Umbilical cord (tissue), 2 donors: Measurements from ENCODE around the gene KPNA3. TPM values are rescaled to one million over a fixed set of nuclear protein-coding genes. Genes with fewer than 3 reads are reported as not detected.
"Not testable (repeated sequence)": the region's sequence is repeated elsewhere in the genome, so short reads cannot be mapped to it uniquely, and the experiment has no call there.

Experiments
- DNase-seq: peaks from one replicate; pipeline ENCODE4 v3.0.0-alpha.2; 2015; ENCODE audit warnings: low spot score
- total RNA-seq: library from RNA; depleted of rRNA; stranded (reverse); fragments of >200 nt; gene quantifications from one replicate; pipeline ENCODE4 v1.2.3, GENCODE V29; 2014; ENCODE audit warnings: low replicate concordance; ENCODE audit not compliant: insufficient read depth

The KPNA3 gene
- total RNA-seq, 1 donor from 2014 or later: 44.3 TPM

GRCh38 chr13:49749848-49750247 lies 42.6 kb downstream of the KPNA3 start:
- no peak for DNase-seq

DNA sequence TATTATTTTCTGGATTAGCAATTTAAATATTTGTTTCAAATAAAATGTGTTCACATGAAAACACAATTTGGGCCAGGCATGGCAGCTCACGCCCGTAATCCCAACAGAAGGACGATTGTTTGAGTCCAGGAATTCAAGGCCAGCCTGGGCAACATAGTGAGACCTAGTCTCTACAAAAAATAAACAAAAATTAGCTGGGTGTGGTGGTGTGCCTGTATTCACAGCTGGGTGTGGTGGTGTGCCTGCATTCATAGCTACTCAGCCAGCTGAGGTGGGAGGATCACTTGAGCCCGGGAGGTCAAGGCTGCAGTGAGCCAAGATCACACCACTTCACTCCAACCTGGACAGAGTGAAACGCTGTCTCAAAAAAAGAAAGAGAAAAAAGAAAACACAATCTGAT lies 46.4 kb downstream of the KPNA3 start:
- no peak for DNase-seq

- DNase-seq: no peak
These were observed 51.6 kb downstream of the KPNA3 start for GRCh38 chr13:49740870-49741269.

- DNase-seq: no peak
These were observed 52.8 kb downstream of the KPNA3 start for GRCh38 chr13:49739498-49740187.

DNA sequence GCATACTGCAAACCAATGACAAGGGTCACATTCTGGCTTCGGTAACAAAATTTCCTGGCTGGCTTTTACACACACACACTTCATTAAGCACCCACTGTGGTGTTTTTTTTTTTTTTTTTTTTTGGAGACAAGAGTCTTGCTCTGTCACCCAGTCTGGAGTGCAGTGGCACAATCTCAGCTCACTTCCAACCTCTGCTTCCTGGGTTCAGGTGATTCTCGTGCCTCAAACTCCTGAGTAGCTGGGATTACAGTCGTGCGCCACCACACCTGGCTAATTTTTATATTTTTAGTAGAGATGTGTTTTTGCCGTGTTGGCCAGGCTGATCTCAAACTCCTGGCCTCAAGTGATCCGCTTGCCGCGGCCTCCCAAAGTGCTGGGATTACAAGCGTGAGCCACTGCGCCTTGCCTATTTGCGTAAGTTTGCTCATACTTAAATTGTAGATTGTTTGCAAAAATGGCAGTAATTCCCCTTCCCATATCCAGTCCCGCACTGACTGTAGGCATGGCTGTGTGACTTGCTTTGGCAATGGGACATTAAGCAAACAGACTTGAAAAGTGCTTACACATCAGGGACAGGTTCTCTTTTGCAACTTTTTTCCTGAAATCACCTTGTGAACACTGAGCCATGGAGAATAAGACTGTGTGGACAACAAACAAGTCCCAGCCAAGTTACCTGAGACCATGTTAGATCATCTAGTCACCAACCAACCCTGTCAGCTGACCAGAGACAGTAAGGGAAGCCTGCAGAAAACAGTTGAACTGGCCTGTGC lies 59.1 kb downstream of the KPNA3 start:
- no peak for DNase-seq

DNA sequence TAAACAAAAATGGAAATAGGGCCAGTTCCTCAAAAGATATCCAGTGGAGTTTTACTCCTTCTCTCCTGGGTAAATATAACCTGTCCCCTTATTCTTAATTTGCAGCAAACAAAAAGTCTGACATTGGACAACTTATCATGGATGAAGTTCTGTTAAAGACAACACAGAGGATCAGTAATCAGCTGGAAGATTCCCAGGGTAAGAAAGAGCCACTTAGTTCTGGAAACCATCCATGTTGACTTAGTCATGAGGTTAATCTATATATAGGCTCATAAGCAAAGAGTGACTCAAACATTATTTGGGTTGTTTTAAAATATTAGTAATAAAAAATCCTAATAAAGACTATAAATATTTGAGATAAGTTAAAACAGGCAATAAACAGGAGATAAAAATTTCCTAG lies 60.7 kb downstream of the KPNA3 start:
- DNase-seq: peak; percentile 55

- DNase-seq: no peak
These were observed 75.9 kb downstream of the KPNA3 start for GRCh38 chr13:49716615-49717014.

GRCh38 chr13:49714757-49715156 lies 77.7 kb downstream of the KPNA3 start:
- no peak for DNase-seq

- DNase-seq: no peak
These were observed 81.1 kb downstream of the KPNA3 start for GRCh38 chr13:49711218-49711863.

DNA sequence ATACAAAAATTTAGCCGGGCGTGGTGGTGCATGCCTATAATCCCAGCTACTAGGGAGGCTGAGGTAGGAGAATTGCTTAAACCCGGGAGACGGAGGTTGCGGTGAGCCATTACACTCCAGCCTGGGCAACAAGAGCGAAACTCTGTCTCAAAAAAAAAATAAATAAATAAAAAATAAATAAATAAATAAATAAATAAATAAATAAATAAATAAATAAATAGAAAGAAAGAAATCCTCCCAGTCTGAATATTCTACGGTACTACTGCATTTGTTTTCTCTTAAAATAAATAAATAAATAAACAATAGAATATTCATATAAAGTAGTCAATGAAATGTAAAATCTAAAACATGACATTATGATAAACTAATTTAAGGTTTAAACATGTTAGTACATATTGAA lies 88.2 kb downstream of the KPNA3 start:
- not testable (repeated sequence) for DNase-seq

DNA sequence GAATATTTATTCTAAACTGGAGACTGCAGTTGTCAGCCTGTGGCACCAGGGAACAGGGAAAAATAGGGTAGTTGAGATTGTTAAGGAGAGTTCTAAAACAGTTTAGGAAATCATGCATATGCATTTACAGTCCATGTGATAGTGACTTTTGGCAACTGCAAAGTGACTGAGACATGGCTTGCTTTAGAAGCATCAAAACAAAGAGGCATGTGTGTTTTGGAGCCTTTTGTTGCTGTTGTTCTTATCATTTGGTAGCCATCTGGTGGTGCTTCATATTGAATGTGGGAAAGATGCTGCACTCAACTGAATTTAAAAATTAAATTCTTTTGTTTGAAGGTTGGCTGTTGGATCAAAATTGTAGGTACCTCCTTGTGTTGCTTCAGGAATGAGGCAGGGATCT lies 91.0 kb downstream of the KPNA3 start:
- no peak for DNase-seq

- no peak for DNase-seq
These were observed 95.0 kb downstream of the KPNA3 start for GRCh38 chr13:49697468-49697867.

- no peak for DNase-seq
These were observed 98.0 kb downstream of the KPNA3 start for GRCh38 chr13:49694446-49694845.

DNA sequence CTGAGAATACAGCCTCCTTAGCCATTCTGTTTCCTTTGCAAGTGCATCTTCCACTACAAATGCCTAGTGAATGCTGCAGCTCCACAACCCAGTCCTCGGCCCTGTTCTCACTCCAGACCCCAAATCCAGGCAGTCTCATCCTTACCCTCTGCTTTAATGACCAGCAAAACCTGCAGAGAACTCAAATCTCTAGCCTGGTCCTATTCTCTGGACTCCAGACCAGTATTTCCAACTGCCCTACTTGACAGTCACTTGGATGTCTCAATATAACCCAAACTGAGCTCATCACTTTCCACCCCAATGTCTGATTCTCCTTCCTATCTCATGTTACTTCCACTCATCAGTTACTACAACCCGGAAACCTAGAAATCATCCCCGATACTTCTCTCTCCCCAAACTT lies 98.6 kb downstream of the KPNA3 start:
- DNase-seq: no peak

DNA sequence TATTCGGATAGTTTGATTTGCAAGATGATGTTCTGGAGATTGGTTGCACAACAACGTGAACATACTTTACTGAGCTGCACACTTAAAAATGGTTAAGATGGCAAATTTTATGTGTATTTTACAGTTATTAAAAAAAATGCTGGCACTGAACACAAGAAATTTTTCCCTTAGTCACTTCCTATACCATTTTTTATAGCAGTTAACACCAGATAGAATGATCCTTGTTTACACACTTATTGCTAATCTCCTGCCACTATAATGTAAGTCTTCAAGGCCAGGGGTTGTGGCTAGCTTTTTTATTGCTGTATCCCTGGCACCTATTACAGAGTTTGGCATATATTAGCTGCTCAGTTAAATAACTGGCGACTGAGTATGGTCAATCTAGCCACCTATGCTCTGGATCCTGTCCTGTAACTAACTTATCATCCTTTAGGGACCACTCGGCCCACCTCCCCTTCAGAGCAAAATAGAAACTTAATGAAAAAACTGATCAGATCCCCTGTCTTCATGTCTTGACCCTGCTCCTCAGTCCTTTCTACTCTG lies 99.2 kb downstream of the KPNA3 start:
- no peak for DNase-seq

DNA sequence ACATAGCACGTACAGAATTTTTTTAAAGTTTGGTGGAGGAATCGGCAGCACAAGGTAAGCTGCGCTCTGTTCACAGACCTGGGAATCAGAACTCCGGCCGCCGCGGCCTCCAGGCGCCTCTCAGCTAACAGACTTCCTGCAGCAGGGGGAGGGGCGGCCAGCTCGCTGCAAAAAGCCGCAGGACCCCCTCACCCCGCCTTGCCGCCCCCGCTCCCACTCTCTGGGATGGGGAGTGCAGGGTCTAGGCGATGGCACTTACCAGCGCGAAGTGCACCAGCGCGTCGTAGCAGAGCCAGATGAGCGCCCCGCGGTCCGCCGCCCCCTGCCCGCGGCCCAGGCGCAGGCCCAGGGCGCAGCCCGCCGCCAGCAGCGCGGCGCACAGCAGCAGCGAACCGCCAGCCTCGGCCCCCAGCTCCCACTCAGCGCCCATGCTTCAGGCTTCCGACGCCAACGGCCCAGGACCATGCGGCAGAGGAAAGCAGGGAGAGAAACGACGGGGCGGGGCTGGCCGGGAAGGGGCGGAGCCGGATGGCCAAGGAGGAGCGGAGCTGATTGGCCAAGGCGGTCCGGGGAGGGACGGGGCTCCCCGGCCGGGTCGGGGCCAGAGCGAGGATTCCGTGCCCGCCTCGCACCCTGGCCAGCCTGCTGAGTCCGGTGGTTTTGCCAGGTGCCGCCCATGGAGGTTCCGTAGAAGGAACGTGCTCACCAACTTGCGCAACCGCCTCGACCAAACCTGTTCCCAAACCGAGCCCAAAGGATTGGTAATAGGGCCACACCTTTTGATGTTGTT lies 101.3 kb downstream of the KPNA3 start, which contains the start of gene EBPL:
TSS of gene EBPL (minus strand) at position 492 of the 790 bp plus-strand sequence. CDS start at position 430, 62 bp downstream.
- DNase-seq: peak; percentile 95

DNA sequence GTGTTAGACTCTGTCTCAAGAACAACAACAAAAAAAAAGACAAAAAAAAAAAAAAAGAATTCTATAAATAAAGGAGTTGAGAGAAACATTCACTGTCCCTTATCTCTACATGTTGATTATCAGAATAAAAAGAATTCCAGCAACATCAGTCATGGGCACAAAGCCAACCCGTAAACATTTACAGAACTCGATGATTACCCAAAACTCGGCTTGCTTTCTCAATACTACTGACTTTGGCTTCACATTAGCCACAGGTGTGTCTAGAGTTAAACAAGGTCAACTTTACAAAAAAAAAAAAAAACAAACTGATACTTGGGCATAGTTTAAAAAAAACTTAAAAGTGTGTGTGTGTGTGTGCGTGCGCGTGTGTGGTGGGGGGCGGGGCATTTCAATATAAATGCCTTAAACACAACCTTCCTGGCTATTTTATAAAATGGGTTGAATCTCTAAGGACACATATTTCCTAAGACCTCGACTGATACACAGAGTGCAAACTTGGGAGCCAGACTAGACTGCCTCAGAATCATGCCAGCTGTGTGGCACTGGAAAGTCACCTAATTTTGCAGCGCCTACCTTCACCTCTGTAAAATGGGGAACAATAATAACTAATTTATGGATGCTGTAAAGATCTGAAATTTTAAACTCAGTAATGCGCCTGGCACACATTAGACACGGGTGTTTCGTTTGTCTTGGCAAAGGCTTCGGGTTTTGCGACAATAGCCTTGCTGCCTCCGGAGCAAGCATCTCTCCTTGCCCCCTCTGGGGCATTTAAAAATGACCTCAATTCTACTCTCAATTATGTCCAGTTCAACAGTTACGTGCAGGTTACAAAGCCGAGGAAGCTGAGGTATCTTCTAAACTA lies 102.1 kb downstream of the KPNA3 start:
- peak; percentile 17 for DNase-seq

DNA sequence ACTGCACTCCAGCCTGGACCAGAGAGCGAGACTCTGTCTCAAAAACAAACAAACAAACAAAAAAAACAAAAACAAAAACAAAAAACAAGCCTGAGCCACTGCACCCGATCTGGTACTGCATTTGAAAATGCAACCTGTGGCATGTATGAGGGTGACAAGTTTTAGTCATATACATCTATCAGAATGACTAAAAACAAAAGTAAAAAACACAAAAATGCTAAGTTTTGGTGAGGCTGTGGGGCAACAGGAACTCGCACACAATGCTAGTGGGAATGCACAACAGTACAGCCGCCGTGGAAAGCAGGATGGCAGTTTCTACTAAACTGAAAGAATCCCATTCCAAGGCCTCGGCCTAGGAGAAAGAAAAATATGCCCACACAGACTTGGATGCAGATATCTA lies 109.0 kb downstream of the KPNA3 start:
- no peak for DNase-seq

DNA sequence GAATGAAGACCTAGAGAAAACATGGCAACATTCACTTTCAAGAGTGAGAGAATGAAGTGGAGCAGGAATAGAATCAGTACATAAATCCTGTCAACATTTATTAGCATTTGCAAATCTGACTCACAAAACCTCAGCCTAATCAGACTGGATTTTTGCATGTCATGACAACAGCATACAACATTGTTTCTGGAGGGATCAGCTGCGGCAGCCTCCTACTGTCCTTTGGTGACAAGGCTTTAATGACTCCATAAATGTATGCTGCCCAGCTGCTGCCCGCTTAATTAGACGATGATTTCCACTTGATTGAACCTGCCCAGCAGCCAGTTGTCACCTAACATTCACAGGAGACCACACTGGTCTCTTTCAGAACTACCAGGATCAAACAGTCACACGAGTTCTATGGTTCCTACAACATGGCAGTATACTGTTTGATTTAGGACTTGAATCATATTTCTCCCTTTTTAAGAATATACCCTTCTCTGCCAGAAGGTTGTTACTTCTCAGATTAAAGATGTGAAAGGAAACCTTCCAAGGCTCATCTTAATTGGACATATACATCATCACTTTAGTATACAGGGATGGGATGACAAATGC lies 110.5 kb downstream of the KPNA3 start:
- DNase-seq: no peak

DNA sequence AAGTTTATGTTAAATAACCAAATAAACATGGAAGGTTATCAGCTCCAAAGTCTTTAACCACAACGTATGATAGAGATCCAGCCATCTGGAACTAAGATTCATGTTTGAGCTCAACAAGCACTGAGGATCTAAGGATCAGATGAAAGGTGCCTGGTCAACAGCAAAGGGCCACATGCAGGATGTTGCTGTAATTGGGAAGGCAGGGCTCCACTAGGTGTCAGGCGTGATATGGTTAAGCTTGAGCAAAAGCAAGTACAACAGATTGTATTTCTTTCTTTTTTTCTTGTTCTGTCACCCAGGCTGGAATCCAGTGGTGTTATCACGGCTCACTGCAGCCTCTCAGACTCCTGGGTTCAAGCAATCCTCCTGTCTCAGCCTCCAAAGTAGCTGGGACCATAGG lies 113.2 kb downstream of the KPNA3 start:
- DNase-seq: peak; percentile 14
